ENCODE measurements around the gene MEIS2.

MEIS2 gene

GRCh38 chr15:36863570-36863969 is 236.8 kb downstream of the MEIS2 start:
- DNase-seq, result no peak

GRCh38 chr15:36860792-36861191 is 239.6 kb downstream of the MEIS2 start:
- no peak for DNase-seq

GRCh38 chr15:36858423-36858822 is 241.9 kb downstream of the MEIS2 start:
- DNase-seq, result no peak

DNA sequence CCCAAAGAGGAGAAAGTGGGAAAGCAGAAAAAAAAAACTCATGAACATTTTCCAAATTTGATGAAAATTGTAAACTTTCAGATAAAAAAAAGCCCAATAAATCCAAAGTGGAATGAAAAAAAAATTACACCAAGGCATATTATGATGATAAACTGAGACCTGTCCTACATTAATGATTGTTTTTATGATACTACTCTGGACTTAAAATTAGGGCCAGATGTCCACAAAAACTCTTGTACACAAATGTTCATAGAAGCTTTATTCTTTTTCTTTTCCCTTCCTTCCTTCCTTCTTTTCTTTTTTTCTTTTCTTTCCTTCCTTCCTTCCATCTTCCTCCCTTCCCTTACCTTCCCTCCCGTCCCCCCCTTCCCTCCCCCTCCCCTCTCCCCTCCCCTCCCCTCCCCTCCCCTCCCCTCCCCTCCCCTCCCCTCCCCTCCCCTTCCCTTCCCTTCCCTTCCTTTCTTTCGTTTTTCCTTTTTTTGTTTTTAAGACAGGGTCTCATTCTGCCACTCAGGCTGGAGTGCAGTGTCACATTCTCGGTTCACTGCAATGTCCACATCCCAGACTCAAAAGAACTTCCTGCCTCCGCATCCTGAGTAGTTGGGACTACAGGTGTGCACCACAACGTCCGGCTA is 243.9 kb downstream of the MEIS2 start:
- DNase-seq, result no peak

DNA sequence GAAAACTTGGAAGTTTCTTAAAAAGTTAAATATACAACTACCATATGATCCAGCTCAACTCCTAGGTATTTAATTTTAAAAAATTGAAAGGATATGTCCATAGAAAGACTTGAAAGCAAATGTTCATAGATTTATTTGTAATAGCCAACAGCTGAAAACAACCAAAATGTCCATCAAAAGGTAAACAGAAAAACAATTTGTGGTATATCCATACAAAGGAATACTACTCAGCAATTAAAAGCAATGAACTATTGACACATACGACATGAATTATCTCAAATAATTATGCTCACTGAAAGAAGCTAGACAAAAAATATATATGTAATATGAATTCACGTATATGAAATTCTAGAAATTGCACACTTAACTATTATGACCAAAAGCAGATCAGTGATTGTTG is 249.5 kb downstream of the MEIS2 start:
- DNase-seq, result no peak

DNA sequence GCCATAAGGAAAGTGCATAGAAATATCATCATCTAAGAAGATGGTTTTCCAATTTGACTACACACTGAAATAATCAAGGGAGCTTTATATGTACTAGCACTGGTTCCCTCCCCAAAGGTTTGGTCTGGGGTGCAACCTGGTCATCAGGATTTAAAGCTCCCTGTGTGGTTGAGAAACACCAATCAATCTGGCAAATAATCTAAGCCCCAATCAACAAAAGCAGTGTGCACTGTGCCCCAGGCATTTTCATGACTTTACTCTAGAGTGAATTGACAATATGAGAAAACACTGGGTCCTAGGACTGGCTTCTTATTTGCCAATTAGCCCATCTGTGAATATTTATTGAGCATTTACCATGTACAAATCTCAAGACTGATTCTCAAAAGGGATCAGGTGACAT is 255.1 kb downstream of the MEIS2 start:
- no peak for DNase-seq

DNA sequence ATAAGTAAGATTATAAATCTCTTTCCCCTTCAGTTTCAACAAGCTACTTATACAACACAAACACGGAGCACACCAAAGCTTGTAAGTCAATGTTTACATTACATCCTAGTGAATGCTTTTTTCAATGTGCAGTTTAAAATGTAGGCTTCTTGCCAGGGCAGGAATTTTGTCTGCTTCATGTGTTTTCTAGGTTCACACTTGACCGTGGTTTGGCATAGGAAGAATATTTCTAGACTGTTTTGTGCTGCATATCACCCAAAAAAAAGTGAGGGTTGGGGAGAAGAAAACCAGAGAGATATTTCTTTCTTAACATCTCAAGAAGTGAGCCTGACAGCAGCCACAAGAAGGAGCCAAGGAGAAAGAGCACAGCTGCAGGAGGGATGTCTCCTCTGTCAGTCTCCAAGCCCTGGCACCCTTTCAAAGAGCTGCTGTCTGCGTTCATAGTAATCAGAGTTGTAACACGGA is 255.8 kb downstream of the MEIS2 start:
- no peak for DNase-seq

GRCh38 chr15:36843822-36844221 is 256.5 kb downstream of the MEIS2 start:
- no peak for DNase-seq

- DNase-seq, result no peak
Observed at GRCh38 chr15:36841193-36841592, 259.2 kb downstream of the MEIS2 start.
